ENCODE data around the gene NCSTN.

Gene NCSTN

GRCh38 chr1:160397651-160398050 is 54.5 kb downstream of the NCSTN start:
- TF ChIP-seq CTCF (IDR thresholded peaks at IDR 0.05; ENCODE audit: low read depth, low read length): no peak
- H3K4me3 ChIP-seq (replicated peaks in 1 of 2; ENCODE audit: low read depth in 2 of 2, low read length in 2 of 2): no peak overlapping the region
- no peak for DNase-seq (ENCODE audit: low read depth in 2 of 2)

DNA sequence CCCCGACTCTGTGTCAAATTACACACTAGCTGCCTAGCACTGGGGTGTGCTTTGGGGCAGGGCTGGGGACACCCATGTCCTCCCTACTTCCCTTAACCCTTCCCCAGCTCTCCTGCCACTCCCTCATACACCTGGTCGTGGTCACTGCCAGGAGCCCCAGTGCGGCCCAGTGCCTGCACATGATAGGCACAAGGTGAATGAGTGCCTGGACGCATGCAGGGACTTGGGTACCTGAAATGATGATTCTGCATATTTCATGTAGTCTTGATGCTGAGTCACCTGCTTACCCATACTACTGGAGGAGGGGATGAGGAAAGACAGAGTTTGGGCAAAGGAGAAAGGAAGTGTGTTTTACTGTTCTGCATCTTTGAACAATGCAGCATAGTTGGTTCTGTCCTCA is 55.6 kb downstream of the NCSTN start:
- TF ChIP-seq CTCF (IDR thresholded peaks at IDR 0.05; ENCODE audit: low read depth, low read length): no peak
- DNase-seq (ENCODE audit: low read depth in 2 of 2): no peak
- no peak overlapping the region for H3K4me3 ChIP-seq (replicated peaks in 1 of 2; ENCODE audit: low read depth in 2 of 2, low read length in 2 of 2)

DNA sequence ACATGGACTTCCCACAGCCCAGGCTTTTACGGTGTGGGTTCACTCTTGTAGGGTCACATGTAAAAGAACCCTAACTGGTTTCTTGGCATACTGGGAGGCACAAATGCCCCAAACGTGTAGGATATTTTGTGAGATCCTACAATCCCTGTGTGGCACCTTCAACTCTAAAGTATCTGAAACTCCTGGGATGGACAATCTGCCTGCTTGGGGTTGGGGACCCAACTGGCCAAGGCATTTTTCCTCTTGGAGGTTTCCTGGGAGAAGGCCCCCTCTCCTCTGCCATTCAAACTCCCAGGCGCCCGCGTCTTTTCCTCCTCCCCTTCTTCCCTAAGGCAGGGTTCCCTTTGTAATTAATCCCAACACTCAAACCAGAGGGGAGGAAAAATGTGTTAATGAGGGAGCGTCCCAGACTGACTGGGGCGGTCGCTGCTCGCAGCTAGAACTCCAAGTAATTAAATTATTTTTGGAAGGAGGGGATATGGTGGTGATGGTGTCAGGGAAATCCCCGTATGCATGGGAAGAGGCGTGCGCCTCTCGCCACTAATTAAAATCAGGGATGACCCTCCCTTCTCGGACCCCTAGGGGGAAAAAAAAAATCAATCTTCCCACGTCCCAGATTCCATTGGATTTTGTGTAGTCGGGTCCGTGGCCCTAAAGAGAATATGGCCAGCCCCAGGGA is 56.5 kb downstream of the NCSTN start:
- no peak for TF ChIP-seq CTCF (IDR thresholded peaks at IDR 0.05; ENCODE audit: low read depth, low read length)
- peak overlapping the region; percentile 48 to 50 for H3K4me3 ChIP-seq (replicated peaks in 1 of 2; ENCODE audit: low read depth in 2 of 2, low read length in 2 of 2)

GRCh38 chr1:160400223-160400645 is 57.1 kb downstream of the NCSTN start, which contains the start of gene VANGL2:
Gene VANGL2 (plus strand): TSS chr1:160400564. CDS start chr1:160415838, 15,274 bp downstream.
- H3K4me3 ChIP-seq (replicated peaks in 1 of 2; ENCODE audit: low read depth in 2 of 2, low read length in 2 of 2): peak within 1 kb of the TSS; percentile 52 to 56
- DNase-seq (ENCODE audit: low read depth in 2 of 2): peak; percentile 48 to 76
- TF ChIP-seq CTCF (IDR thresholded peaks at IDR 0.05; ENCODE audit: low read depth, low read length): no peak

More for the DNA sequence above, 56.5 kb downstream of the NCSTN start:
- no peak for DNase-seq (ENCODE audit: low read depth in 2 of 2)

- no peak for TF ChIP-seq CTCF (IDR thresholded peaks at IDR 0.05; ENCODE audit: low read depth, low read length)
- no peak for DNase-seq (ENCODE audit: low read depth in 2 of 2)
- H3K4me3 ChIP-seq (replicated peaks in 1 of 2; ENCODE audit: low read depth in 2 of 2, low read length in 2 of 2): peak overlapping the region; percentile 52 to 56
Observed at GRCh38 chr1:160400646-160401486, 57.7 kb downstream of the NCSTN start.

- peak overlapping the region; percentile 52 to 56 for H3K4me3 ChIP-seq (replicated peaks in 1 of 2; ENCODE audit: low read depth in 2 of 2, low read length in 2 of 2)
- DNase-seq (ENCODE audit: low read depth in 2 of 2): no peak
- TF ChIP-seq CTCF (IDR thresholded peaks at IDR 0.05; ENCODE audit: low read depth, low read length): no peak
Observed at GRCh38 chr1:160401487-160401805, 58.3 kb downstream of the NCSTN start.

All from cardiac fibroblast (primary cell).